Endothelial cell of umbilical vein (primary cell): Measurements from ENCODE around the gene COQ9. TPM values are rescaled to one million over a fixed set of nuclear protein-coding genes. Genes with fewer than 3 reads are reported as not detected.

Source experiments
- BruUV-seq: library from RNA; stranded (reverse); fragments of 400-500 nt; replicated peaks from 2 replicates; lab custom pipeline; 2021; lab: Mats Ljungman, UMichigan
- CTCF ChIA-PET: fragments of 300-600, 350-600 bp; sonication (Branson Sonifier 250); formaldehyde crosslinking; loops from one replicate; lab custom pipeline; 2021; ENCODE audit warnings: antibody characterized with exemption, inconsistent platforms; lab: Charles Lee
- POLR2A ChIA-PET: fragments of 300-600, 350-600 bp; sonication (Branson Sonifier 250); formaldehyde crosslinking; loops from one replicate; lab custom pipeline; 2021; ENCODE audit warnings: antibody characterized with exemption, inconsistent platforms; lab: Charles Lee
- DNase-seq: peaks from one replicate; pipeline ENCODE4 v3.0.0-alpha.2; 2011; ENCODE audit warnings: low read depth, low spot score
- FAIRE-seq: peaks from 2 replicates; lab custom pipeline; 2011; peaks lifted over from hg19 to GRCh38; lab: Jason Lieb, UNC
- H2AFZ ChIP-seq: 2 replicates; pipeline ENCODE4 v1.6.0; 2012; ENCODE audit warnings: low read depth, low read length, control low read depth, inconsistent platforms
- H3K27ac ChIP-seq: 2 replicates; pipeline ENCODE4 v1.5.1; 2011; ENCODE audit warnings: low read depth, mild to moderate bottlenecking, control low read depth, low read length, moderate library complexity; ENCODE audit not compliant: insufficient read depth
- H3K27me3 ChIP-seq, 2 experiments: 2 replicates each; pipeline versions ENCODE4 v1.6.0 to v1.6.1; 2011; ENCODE audit warnings: low read length in 2 of 2, mixed read lengths in 1 of 2; ENCODE audit not compliant: control insufficient read depth in 2 of 2, insufficient read depth in 2 of 2
- H3K36me3 ChIP-seq, 2 experiments: 2 replicates in 1 of 2; 3 replicates in 1 of 2; pipeline ENCODE4 v1.5.1; 2011; ENCODE audit warnings: low read length in 2 of 2, mild to moderate bottlenecking in 1 of 2, moderate library complexity in 1 of 2; ENCODE audit not compliant: control insufficient read depth in 2 of 2, insufficient read depth in 2 of 2; ENCODE audit errors: extremely low read depth in 1 of 2
- H3K4me1 ChIP-seq: 3 replicates; pipeline ENCODE4 v1.5.1; 2011; ENCODE audit warnings: mild to moderate bottlenecking, low read length; ENCODE audit not compliant: control insufficient read depth, insufficient read depth; ENCODE audit errors: extremely low read depth
- H3K4me2 ChIP-seq: 2 replicates; pipeline ENCODE4 v1.6.1; 2011; ENCODE audit warnings: low read length, control low read depth, mixed read lengths; ENCODE audit not compliant: insufficient read depth
- H3K4me3 ChIP-seq, 3 experiments: fragments of 200-600 bp in 1 of 3; sonication (generic), shearing (Covaris generic) in 1 of 3; replicated peaks in 1 of 3; 2 replicates each; pipeline ENCODE4 v1.5.1; 2011 to 2016; ENCODE audit warnings: control low read depth in 3 of 3, low read length in 3 of 3, mild to moderate bottlenecking in 2 of 3, inconsistent platforms in 1 of 3, low read depth in 1 of 3, moderate library complexity in 1 of 3; ENCODE audit not compliant: insufficient read depth in 1 of 3
- H3K79me2 ChIP-seq: 2 replicates; pipeline ENCODE4 v1.6.0; 2012; ENCODE audit warnings: low read length, inconsistent platforms; ENCODE audit not compliant: control insufficient read depth, insufficient read depth
- H3K9ac ChIP-seq: replicated peaks from 2 replicates; pipeline ENCODE3; 2011; ENCODE audit warnings: low read length, control low read depth; ENCODE audit not compliant: insufficient read depth; ENCODE audit errors: extremely low read depth
- H3K9me1 ChIP-seq: replicated peaks from 3 replicates; pipeline ENCODE4 v1.6.0; 2011; ENCODE audit warnings: mild to moderate bottlenecking, low read length; ENCODE audit not compliant: control insufficient read depth, insufficient read depth; ENCODE audit errors: extremely low read depth
- H3K9me3 ChIP-seq: replicated peaks from 2 replicates; pipeline ENCODE4 v1.5.1; 2012; ENCODE audit warnings: low read length, inconsistent platforms; ENCODE audit not compliant: control insufficient read depth, insufficient read depth
- H4K20me1 ChIP-seq: replicated peaks from 2 replicates; pipeline ENCODE3; 2011; ENCODE audit warnings: mild to moderate bottlenecking, low read length; ENCODE audit not compliant: control insufficient read depth, insufficient read depth; ENCODE audit errors: extremely low read depth
- EZH2 ChIP-seq: IDR thresholded peaks from 2 replicates; pipeline ENCODE4 v1.6.1; 2012; ENCODE audit warnings: borderline replicate concordance, low read depth, mild to moderate bottlenecking, moderate library complexity, low read length, inconsistent platforms; ENCODE audit not compliant: severe bottlenecking
- FOS ChIP-seq: IDR thresholded peaks from 2 replicates; pipeline ENCODE4 v1.6.1; 2011; ENCODE audit warnings: mild to moderate bottlenecking, low read length, moderate library complexity, borderline replicate concordance; ENCODE audit not compliant: insufficient read depth
- GATA2 ChIP-seq: IDR thresholded peaks from 2 replicates; pipeline ENCODE4 v1.7.0; 2011; ENCODE audit warnings: low read depth, mild to moderate bottlenecking, moderate library complexity, mixed read lengths, low read length; ENCODE audit not compliant: insufficient read length, insufficient read depth
- JUN ChIP-seq: IDR thresholded peaks from 2 replicates; pipeline ENCODE4 v1.6.1; 2011; ENCODE audit warnings: borderline replicate concordance, low read depth; ENCODE audit not compliant: insufficient read length, insufficient read depth
- MYC ChIP-seq: IDR thresholded peaks from one replicate; pipeline ENCODE4 v1.6.1; 2011; ENCODE audit warnings: mild to moderate bottlenecking, low read depth, low read length
- POLR2A ChIP-seq: IDR thresholded peaks from 2 replicates; pipeline ENCODE4 v1.6.1; 2012; ENCODE audit warnings: low read depth, mild to moderate bottlenecking, control low read depth, low read length
- POLR2AphosphoS5 ChIP-seq: IDR thresholded peaks from 2 replicates; pipeline ENCODE4 v1.6.1; 2012; ENCODE audit warnings: low read depth, mild to moderate bottlenecking, control low read depth, low read length, moderate library complexity; ENCODE audit not compliant: insufficient read depth
- dilution Hi-C: fragments of 300-500 bp; cut with MboI; formaldehyde crosslinking; loops from one replicate; pipeline ENCODE4 v1.15.0; 2019; ENCODE audit warnings: low sequenced_read_pairs; ENCODE audit not compliant: extremely low pct_ligation_motif_present
- intact Hi-C: fragments of 100-400 bp; cut with micrococcal nuclease; formaldehyde crosslinking; loops from one replicate; pipeline ENCODE4 v1.10.0; 2022
- polyA plus RNA-seq, 4 experiments: library from polyadenylated mRNA; depleted of rRNA in 3 of 4; stranded (reverse) in 3 of 4; unstranded in 1 of 4; fragments of >200 nt; gene quantifications; 2 replicates each; pipeline versions ENCODE4 v1.2.1 to v1.2.3, GENCODE V29; 2011 to 2012; ENCODE audit warnings: missing spikeins in 1 of 4
- total RNA-seq: library from RNA; stranded (reverse); gene quantifications from 2 replicates; pipeline ENCODE4 v1.2.3, GENCODE V29; 2021
- TF ChIP-seq, protein P1 (sequence below), 2 donors: IDR thresholded peaks; 1 replicate in 1 of 2; 2 replicates in 1 of 2; pipeline ENCODE4 v1.5.1; 2011; ENCODE audit warnings: low read length in 2 of 2, mild to moderate bottlenecking in 2 of 2, moderate library complexity in 2 of 2, control low read depth in 1 of 2, inconsistent platforms in 1 of 2, low read depth in 1 of 2; ENCODE audit not compliant: insufficient read depth in 1 of 2; ENCODE audit errors: extremely low read depth in 1 of 2
- TF ChIP-seq, protein P2 (sequence below): IDR thresholded peaks from 2 replicates; pipeline ENCODE4 v1.6.1; 2011; ENCODE audit not compliant: insufficient read depth, insufficient read length

Gene COQ9
- total and polyA plus RNA-seq, 2 donors (not counting 3 experiments of a cell fraction or from before 2014, with no cell fraction given) = 42.5 to 78.3 TPM

DNA sequence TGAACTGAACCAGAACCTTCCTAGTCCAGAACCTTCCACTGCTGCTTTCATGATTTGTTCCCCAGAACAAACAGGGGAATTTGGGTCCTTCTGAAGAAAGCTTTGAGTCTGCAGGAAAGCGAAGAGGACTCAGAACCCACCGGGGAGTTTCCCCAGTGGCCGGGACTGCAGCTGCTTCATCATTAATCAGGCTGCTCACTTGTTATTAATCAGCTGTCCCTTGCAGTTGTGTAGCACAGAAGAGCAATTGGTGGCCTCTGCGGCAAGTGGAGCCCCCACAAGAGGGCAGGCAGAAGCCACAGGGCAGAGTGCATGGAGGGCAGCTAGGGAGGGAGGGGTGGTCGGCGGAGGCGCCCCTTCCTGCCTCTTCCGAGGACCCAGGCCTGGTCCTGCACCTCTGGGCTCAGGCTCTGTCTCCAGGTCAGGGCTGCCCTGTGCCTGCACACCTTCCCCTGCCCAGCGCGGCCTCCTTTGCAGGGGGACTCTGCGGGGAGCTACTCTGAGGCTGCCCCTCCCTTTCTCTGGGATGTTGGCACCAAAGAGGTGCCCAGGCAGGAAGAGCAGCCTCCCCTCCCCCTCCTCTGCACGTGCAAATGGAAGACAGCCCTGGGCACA is 35.8 kb upstream of the COQ9 start:
- intact Hi-C loops (no loop called here), dilution Hi-C loops (loop anchor here (25.0 kb wide), 1 partner anchor 99 kb away; no protein-coding TSS in a partner anchor)
- no TSS peak for BruUV-seq
- DNase-seq (no peak), FAIRE-seq (no peak)
- Histone ChIP-seq H3K4me1 (peaks cover 10% of the 10 kb centered on the region), H3K4me2 (no peak overlapping the region), H3K27me3 (peaks cover 0 to 2% of the 10 kb centered on the region in 2 experiments), H3K9me3 (no peaks in the 10 kb centered on the region), H3K9ac (no peak overlapping the region), H3K4me3 (no peak overlapping the region), H3K9me1 (no peaks in the 10 kb centered on the region), H2AFZ (no peak overlapping the region), H3K79me2 (no peaks in the 10 kb centered on the region), H3K36me3 (no peaks in the 10 kb centered on the region), H4K20me1 (no peaks in the 10 kb centered on the region), H3K27ac (no peak overlapping the region)
- CTCF ChIA-PET = interaction anchor here (16.2 kb wide), 1 partner anchor 106 kb away, joined by 507 read pairs; no protein-coding TSS in a partner anchor
- POLR2A ChIA-PET = no interaction called here
- TF ChIP-seq FOS = no peak

DNA sequence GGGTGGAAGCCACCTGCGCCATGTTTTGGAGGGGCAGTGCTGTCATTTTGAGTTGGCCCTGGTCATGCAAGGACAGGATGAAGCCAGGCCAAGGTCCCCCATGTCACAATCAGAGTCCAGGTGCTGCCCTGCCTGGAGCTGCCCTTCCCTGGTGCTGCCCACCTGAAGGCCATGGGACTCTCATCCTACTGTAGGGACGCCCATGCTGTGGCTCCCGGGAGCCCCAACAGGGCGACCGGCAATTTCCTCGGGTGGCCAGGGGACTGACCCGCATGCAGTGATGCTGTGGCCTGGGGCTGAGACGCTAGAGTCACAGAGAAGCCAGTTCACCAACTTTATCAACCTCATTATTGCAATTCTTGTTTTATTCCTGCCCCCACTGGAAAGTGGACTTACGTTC is 34.7 kb upstream of the COQ9 start:
- no TSS peak for BruUV-seq
- intact Hi-C loops = no loop called here
- POLR2A ChIA-PET = no interaction called here

More for the DNA sequence above, 34.7 kb upstream of the COQ9 start:
- FAIRE-seq (no peak), DNase-seq (no peak)
- CTCF ChIA-PET = interaction anchor here (1.2 to 16.2 kb wide), 3 partner anchors 8 to 108 kb away, joined by 3 to 507 read pairs (median 5); partner anchors contain the start of gene CCL17
- no peaks in the 10 kb centered on the region for H3K9me3 ChIP-seq
- H3K79me2 ChIP-seq = no peaks in the 10 kb centered on the region
- H3K4me3 ChIP-seq = no peak overlapping the region
- no peak overlapping the region for H3K9ac ChIP-seq
- no peak overlapping the region for H2AFZ ChIP-seq
- no peaks in the 10 kb centered on the region for H4K20me1 ChIP-seq
- H3K9me1 ChIP-seq = no peaks in the 10 kb centered on the region
- no peaks in the 10 kb centered on the region for H3K27me3 ChIP-seq
- H3K4me2 ChIP-seq = no peak overlapping the region
- no peak overlapping the region for H3K27ac ChIP-seq
- H3K36me3 ChIP-seq = no peaks in the 10 kb centered on the region
- peaks cover 13% of the 10 kb centered on the region for H3K4me1 ChIP-seq
- dilution Hi-C loops = loop anchor here (25.0 kb wide), 1 partner anchor 100 kb away; no protein-coding TSS in a partner anchor
- TF ChIP-seq, protein P1, sequence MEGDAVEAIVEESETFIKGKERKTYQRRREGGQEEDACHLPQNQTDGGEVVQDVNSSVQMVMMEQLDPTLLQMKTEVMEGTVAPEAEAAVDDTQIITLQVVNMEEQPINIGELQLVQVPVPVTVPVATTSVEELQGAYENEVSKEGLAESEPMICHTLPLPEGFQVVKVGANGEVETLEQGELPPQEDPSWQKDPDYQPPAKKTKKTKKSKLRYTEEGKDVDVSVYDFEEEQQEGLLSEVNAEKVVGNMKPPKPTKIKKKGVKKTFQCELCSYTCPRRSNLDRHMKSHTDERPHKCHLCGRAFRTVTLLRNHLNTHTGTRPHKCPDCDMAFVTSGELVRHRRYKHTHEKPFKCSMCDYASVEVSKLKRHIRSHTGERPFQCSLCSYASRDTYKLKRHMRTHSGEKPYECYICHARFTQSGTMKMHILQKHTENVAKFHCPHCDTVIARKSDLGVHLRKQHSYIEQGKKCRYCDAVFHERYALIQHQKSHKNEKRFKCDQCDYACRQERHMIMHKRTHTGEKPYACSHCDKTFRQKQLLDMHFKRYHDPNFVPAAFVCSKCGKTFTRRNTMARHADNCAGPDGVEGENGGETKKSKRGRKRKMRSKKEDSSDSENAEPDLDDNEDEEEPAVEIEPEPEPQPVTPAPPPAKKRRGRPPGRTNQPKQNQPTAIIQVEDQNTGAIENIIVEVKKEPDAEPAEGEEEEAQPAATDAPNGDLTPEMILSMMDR (IDR thresholded peaks at IDR 0.05; ENCODE audit: extremely low read depth in 1 of 2, insufficient read depth in 1 of 2, low read depth in 1 of 2, low read length in 2 of 2) = no peak
- TF ChIP-seq MYC (no peak), EZH2 (no peak), POLR2A (no peak), GATA2 (no peak), JUN (no peak), POLR2AphosphoS5 (no peak), FOS (no peak)
- TF ChIP-seq, protein P2, sequence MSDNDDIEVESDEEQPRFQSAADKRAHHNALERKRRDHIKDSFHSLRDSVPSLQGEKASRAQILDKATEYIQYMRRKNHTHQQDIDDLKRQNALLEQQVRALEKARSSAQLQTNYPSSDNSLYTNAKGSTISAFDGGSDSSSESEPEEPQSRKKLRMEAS = no peak
